ENCODE data around the gene STK25. TPM values are rescaled to one million over a fixed set of nuclear protein-coding genes. Genes with fewer than 3 reads are reported as not detected.
A peak's percentile ranks its signal among the peaks of the same experiment; 100 is the strongest.

STK25 gene
- total RNA-seq, 1 experiment from 2014 or later = 443 TPM

GRCh38 chr2:241498115-241499070 lies 10.0 kb downstream of the STK25 start:
- DNase-seq = peak; percentile 48
- H3K4me3 ChIP-seq (ENCODE audit: insufficient read depth, low read depth, low read length) = no peak overlapping the region
- H3K27me3 ChIP-seq (ENCODE audit: control insufficient read depth, insufficient read depth, low read length) = no peaks in the 10 kb centered on the region
- H3K36me3 ChIP-seq (replicated peaks; ENCODE audit: control insufficient read depth, insufficient read depth, low read length) = peaks cover 26% of the 10 kb centered on the region

DNA sequence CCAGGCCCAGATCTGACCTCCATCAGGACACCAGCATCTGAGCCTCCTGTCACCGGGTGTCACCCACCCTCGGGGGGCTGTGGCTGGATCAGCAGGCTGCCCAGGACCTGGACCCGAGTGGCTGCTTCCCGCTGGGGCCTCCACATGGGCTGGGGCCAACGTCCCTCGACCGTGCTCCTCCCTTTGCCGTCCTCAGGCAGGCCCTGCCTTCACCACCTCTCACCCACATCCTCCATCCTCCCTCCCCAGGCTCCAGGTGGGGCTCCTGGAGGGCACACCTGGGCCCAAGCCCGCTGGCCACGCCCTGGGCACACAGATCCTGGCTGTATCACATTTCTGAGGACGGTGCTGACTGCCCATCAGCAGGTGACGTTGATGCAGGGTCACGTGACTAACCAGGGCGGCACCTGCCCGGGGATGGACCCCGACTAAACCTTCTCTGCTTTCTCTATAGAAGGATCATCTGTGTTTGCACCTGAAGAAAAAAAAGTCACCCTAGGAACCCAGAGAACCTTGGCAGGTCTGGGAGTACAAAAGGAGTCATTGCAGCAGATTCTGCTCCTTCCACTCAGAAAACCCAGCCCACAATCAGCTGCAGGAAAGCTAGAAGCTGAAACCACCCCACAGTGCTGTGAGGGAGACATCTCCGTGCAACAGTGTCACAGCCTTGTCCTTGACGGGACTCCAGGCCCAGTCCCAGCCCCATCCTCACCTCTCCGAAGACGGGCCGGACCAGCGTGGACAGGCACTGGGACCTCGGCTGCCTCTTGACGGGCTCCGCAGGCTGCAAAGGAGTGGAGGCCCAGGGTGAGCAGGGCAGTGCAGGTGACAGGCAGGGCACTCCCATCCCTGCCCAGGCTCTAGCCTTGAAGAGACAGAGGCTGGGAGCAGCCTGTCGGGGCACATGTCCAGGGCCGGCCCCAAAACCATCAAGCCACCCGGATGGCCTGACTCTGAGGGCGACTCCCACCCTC lies 11.2 kb downstream of the STK25 start:
- Histone ChIP-seq H3K27me3 (ENCODE audit: control insufficient read depth, insufficient read depth, low read length) (no peaks in the 10 kb centered on the region), H3K36me3 (replicated peaks; ENCODE audit: control insufficient read depth, insufficient read depth, low read length) (peaks cover 26% of the 10 kb centered on the region), H3K4me3 (ENCODE audit: insufficient read depth, low read depth, low read length) (no peak overlapping the region)
- DNase-seq = peak; percentile 45

GRCh38 chr2:241496003-241496707 lies 12.2 kb downstream of the STK25 start:
- DNase-seq = no peak

GRCh38 chr2:241495172-241496002 lies 13.0 kb downstream of the STK25 start:
- Histone ChIP-seq H3K27me3 (ENCODE audit: control insufficient read depth, insufficient read depth, low read length) (no peaks in the 10 kb centered on the region), H3K4me3 (ENCODE audit: insufficient read depth, low read depth, low read length) (no peak overlapping the region), H3K36me3 (replicated peaks; ENCODE audit: control insufficient read depth, insufficient read depth, low read length) (peaks cover 21% of the 10 kb centered on the region)
- no peak for DNase-seq

More at GRCh38 chr2:241496003-241496707, 12.2 kb downstream of the STK25 start:
- no peak overlapping the region for H3K4me3 ChIP-seq (ENCODE audit: insufficient read depth, low read depth, low read length)
- peaks cover 24% of the 10 kb centered on the region for H3K36me3 ChIP-seq (replicated peaks; ENCODE audit: control insufficient read depth, insufficient read depth, low read length)
- H3K27me3 ChIP-seq (ENCODE audit: control insufficient read depth, insufficient read depth, low read length) = no peaks in the 10 kb centered on the region

DNA sequence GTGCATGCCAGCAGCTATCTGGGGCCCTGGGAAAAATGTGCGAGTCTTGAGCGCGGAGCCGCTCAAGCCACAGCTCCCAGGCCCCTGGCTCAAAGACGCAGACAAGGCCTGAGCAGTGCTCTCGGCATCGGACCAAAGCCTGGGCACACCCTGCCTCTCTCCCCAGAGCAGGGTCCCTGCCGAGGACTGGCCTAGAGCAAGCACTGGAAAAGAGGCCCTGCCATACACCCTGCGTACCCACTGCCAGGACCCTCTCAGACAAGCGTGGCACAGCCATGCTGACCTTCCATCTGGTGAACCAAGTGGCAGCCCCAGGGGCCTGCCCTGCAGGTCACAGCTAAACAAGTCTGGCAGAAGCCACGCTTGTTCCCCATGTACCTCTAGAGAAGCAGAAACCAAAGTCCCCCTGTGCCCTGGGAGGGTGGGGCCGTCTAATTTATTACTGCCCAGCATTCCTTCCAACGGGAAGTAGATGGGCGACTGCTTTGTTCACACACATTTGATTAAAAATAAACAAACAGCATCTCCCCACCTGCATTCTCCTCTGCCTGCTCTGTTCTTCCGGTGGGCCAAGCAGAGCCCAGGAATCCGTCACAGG lies 14.0 kb downstream of the STK25 start:
- H3K27me3 ChIP-seq (ENCODE audit: control insufficient read depth, insufficient read depth, low read length) = no peaks in the 10 kb centered on the region
- no peak overlapping the region for H3K4me3 ChIP-seq (ENCODE audit: insufficient read depth, low read depth, low read length)
- H3K36me3 ChIP-seq (replicated peaks; ENCODE audit: control insufficient read depth, insufficient read depth, low read length) = peaks cover 17% of the 10 kb centered on the region
- DNase-seq = no peak

GRCh38 chr2:241493092-241493491 lies 15.3 kb downstream of the STK25 start:
- no peak for DNase-seq
- H3K4me3 ChIP-seq (ENCODE audit: insufficient read depth, low read depth, low read length) = no peak overlapping the region
- peaks cover 12% of the 10 kb centered on the region for H3K36me3 ChIP-seq (replicated peaks; ENCODE audit: control insufficient read depth, insufficient read depth, low read length)
- H3K27me3 ChIP-seq (ENCODE audit: control insufficient read depth, insufficient read depth, low read length) = no peaks in the 10 kb centered on the region

DNA sequence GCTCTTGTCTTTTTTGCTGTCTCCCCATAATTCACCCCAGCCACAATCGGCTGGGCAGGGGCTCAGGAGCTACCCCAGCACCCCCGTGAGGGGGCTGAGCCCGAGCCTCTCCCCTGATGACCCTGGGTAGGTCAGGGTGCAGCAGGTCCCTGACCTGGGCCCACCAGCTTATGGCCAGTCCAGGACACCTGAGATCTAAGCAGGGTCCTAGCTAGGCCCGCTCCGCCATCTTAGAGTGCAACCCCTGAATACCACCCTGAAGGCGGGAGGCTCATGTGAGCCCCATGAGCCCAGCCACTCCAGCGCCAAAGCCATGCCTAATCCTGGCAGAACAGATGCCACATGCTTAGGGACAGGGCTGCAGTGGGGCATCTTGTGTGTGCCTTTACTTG lies 16.2 kb downstream of the STK25 start:
- no peak overlapping the region for H3K4me3 ChIP-seq (ENCODE audit: insufficient read depth, low read depth, low read length)
- no peaks in the 10 kb centered on the region for H3K27me3 ChIP-seq (ENCODE audit: control insufficient read depth, insufficient read depth, low read length)
- H3K36me3 ChIP-seq (replicated peaks; ENCODE audit: control insufficient read depth, insufficient read depth, low read length) = peaks cover 10% of the 10 kb centered on the region
- no peak for DNase-seq

- peaks cover 10% of the 10 kb centered on the region for H3K36me3 ChIP-seq (replicated peaks; ENCODE audit: control insufficient read depth, insufficient read depth, low read length)
- H3K4me3 ChIP-seq (ENCODE audit: insufficient read depth, low read depth, low read length) = no peak overlapping the region
- no peak for DNase-seq
- no peaks in the 10 kb centered on the region for H3K27me3 ChIP-seq (ENCODE audit: control insufficient read depth, insufficient read depth, low read length)
Observed at GRCh38 chr2:241491549-241492173, 16.7 kb downstream of the STK25 start.

DNA sequence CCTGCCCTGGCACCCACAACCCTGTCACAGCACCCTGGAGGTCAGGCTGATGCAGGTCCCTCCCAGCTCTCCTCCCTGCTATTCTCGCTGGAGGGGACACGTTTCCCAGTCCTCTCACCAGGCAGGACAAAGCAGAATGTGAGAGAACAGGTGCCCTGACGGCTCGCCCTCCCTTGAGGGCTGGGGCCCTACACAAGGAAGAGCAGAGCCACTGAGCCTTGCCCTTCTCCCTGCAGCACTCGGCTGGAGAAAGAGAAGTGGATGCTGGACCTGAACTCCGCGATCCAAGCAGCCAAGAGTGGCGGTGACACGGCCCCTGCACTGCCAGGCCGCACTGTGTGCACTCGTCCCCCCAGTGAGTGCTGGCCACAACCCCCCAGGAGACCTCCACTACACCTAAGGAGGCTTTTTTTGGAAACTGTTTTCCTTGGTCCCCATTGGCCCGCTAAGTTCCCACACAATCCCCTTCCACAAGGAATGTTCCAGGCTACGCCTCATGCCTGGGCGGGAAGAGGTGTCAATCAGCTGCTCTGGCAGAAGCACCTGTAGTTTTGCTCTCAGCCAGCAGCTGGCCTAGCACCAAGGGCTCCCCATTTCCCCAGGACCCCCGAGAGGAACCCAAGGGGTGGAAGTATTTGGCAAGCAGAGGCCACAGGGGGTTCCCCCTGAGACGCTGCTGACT lies 17.4 kb downstream of the STK25 start:
- Histone ChIP-seq H3K36me3 (replicated peaks; ENCODE audit: control insufficient read depth, insufficient read depth, low read length) (peaks cover 6% of the 10 kb centered on the region), H3K4me3 (ENCODE audit: insufficient read depth, low read depth, low read length) (no peak overlapping the region), H3K27me3 (ENCODE audit: control insufficient read depth, insufficient read depth, low read length) (no peaks in the 10 kb centered on the region)
- DNase-seq = peak; percentile 64

DNA sequence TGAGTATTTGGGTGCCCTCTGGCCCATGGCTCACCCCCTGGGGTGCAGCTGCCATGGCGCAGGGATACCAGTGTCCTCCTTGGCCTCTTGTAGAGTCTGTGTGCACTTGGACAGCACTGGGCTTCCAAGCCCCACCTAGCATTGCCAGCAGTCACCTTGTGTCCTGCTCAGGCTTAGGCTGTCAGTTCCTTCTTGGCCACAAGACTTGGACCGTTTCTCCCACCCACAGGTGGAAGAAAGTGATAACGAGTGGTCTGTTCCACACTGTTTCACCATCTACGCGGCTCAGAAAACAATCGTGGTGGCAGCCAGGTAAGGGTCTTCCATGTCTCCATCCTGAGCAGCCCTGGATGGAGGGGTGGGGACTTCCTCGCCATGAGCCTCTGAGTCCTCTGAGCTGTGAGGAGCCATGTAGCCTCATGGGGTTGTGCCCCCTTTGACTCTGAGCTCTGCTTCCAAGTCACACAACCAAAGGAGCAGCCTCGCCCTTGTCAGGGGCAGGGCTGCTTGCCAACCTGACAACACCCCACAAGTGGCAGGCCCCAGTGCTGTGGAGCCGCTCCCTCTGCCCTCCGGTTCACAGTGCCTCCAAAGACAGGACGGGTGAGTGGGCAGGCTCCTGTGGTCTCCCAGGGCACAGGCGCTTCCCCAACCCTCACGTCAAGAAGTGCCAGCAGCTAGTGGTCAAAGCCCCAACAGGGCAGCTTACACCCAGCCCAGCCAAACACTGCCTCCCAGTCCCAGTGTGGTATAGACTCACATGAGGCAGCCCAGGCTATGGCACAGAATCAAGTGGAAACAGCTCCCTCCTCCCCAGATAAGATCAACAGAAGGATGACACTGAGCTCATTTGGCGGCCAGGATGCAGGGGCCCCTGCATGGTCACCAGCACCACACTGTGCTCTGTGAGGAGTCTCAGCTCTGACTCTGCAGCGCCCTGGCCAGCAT lies 18.4 kb downstream of the STK25 start:
- Histone ChIP-seq H3K27me3 (ENCODE audit: control insufficient read depth, insufficient read depth, low read length) (no peaks in the 10 kb centered on the region), H3K36me3 (replicated peaks; ENCODE audit: control insufficient read depth, insufficient read depth, low read length) (peaks cover 2% of the 10 kb centered on the region), H3K4me3 (ENCODE audit: insufficient read depth, low read depth, low read length) (no peak overlapping the region)
- no peak for DNase-seq

- no peak overlapping the region for H3K4me3 ChIP-seq (ENCODE audit: insufficient read depth, low read depth, low read length)
- no peak for DNase-seq
- H3K27me3 ChIP-seq (ENCODE audit: control insufficient read depth, insufficient read depth, low read length) = no peaks in the 10 kb centered on the region
- H3K36me3 ChIP-seq (replicated peaks; ENCODE audit: control insufficient read depth, insufficient read depth, low read length) = no peaks in the 10 kb centered on the region; the same call in 1 of the 2 replicates
Observed at GRCh38 chr2:241489088-241489487, 19.3 kb downstream of the STK25 start.
